Smooth muscle cell (in vitro differentiated cells): Measurements from ENCODE around the gene EPB41L4A. TPM values are rescaled to one million over a fixed set of nuclear protein-coding genes. Genes with fewer than 3 reads are reported as not detected.

Experiments
- DNase-seq: peaks from one replicate; lab custom pipeline; 2025; ENCODE audit not compliant: unreplicated experiment; lab: John Stamatoyannopoulos, UW
- H2AFZ ChIP-seq: fragments of 200-600 bp; sonication (generic); 2 replicates; pipeline ENCODE4 v1.6.0; 2016; ENCODE audit warnings: antibody characterized with exemption, low read depth, mild to moderate bottlenecking
- H3F3A ChIP-seq: fragments of 200-600 bp; sonication (generic); 2 replicates; pipeline ENCODE4 v1.6.0; 2017; ENCODE audit warnings: antibody characterized with exemption, low read depth
- H3K27ac ChIP-seq: fragments of 200-600 bp; sonication (generic); 2 replicates; pipeline ENCODE4 v1.5.1; 2016; ENCODE audit warnings: low read depth, mild to moderate bottlenecking
- H3K27me3 ChIP-seq: fragments of 200-600 bp; sonication (generic); 2 replicates; pipeline ENCODE4 v1.6.1; 2016; ENCODE audit warnings: low read depth, mild to moderate bottlenecking
- H3K36me3 ChIP-seq: fragments of 200-600 bp; sonication (generic); 2 replicates; pipeline ENCODE4 v1.5.1; 2016; ENCODE audit warnings: low read depth
- H3K4me1 ChIP-seq: fragments of 200-600 bp; sonication (generic); 2 replicates; pipeline ENCODE4 v1.5.1; 2016; ENCODE audit warnings: low read depth
- H3K4me2 ChIP-seq: fragments of 200-600 bp; sonication (generic); 2 replicates; pipeline ENCODE4 v1.6.0; 2016; ENCODE audit warnings: mild to moderate bottlenecking
- H3K4me3 ChIP-seq: fragments of 200-600 bp; sonication (generic); 2 replicates; pipeline ENCODE4 v1.5.1; 2016; ENCODE audit warnings: mild to moderate bottlenecking
- H3K79me2 ChIP-seq: fragments of 200-600 bp; sonication (generic); 2 replicates; pipeline ENCODE4 v1.6.0; 2016; ENCODE audit warnings: low read depth, mild to moderate bottlenecking
- H3K9ac ChIP-seq: fragments of 200-600 bp; sonication (generic); 2 replicates; pipeline ENCODE4 v1.6.0; 2016; ENCODE audit warnings: low read depth
- H3K9me3 ChIP-seq: fragments of 200-600 bp; sonication (generic); replicated peaks from 2 replicates; pipeline ENCODE4 v1.5.1; 2016; ENCODE audit warnings: low read depth
- H4K20me1 ChIP-seq: fragments of 200-600 bp; sonication (generic); 2 replicates; pipeline ENCODE4 v1.6.0; 2016; ENCODE audit warnings: low read depth
- WGBS: methylation state at CpG from one replicate; pipeline ENCODE4 v1.1.7; 2016; ENCODE audit warnings: low lambda C conversion rate; 5-methylcytosine and 5-hydroxymethylcytosine counted together
- polyA plus RNA-seq: library from polyadenylated mRNA; unstranded; fragments of >200 nt; fragmentation: Nextera tagmentation; extraction: Ambion mirVana; gene quantifications from 2 replicates; pipeline ENCODE4 v1.2.1, GENCODE V29; 2016
- total RNA-seq: library from RNA; depleted of rRNA; stranded (reverse); fragments of >200 nt; gene quantifications from 2 replicates; pipeline ENCODE4 v1.2.3, GENCODE V29; 2014
- TF ChIP-seq, protein P1 (sequence below): fragments of 200-600 bp; sonication (generic); IDR thresholded peaks from 2 replicates; pipeline ENCODE4 v1.5.1; 2017; ENCODE audit warnings: borderline replicate concordance, mild to moderate bottlenecking, antibody characterized with exemption; ENCODE audit not compliant: insufficient read depth, poor library complexity, severe bottlenecking

The EPB41L4A gene
- total and polyA plus RNA-seq, 2 experiments from 2014 or later: 2.9 to 8.9 TPM

DNA sequence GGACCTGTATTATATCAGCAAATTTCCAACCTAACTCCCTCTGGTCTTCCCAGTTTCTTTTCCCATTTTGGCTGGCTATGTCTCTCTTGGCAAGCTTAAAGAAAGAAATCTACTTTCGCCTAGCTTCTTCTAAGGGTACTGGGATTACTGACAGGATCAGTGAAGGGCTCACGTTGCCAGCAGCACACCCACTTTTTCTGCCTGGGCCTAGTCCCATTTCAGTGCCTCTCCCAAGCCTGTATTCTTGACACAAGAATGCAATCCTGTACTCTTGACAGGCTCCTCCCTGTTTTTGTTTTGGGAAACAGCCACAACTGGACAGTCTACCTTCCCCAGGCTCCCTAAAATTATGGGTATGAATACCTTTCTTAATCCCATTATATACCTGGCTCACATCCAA lies 170.5 kb downstream of the EPB41L4A start:
- Histone ChIP-seq H2AFZ (no peak overlapping the region), H3K27me3 (no peaks in the 10 kb centered on the region), H3K27ac (no peak overlapping the region), H3K79me2 (no peaks in the 10 kb centered on the region), H3K9ac (no peak overlapping the region), H4K20me1 (no peaks in the 10 kb centered on the region), H3K4me2 (no peak overlapping the region), H3K4me3 (no peak overlapping the region), H3F3A (no peaks in the 10 kb centered on the region), H3K9me3 (no peaks in the 10 kb centered on the region), H3K36me3 (no peaks in the 10 kb centered on the region), H3K4me1 (peaks cover 7% of the 10 kb centered on the region)
- 83% methylated on average over 2 of the region's 2 CpGs for WGBS
- TF ChIP-seq, protein P1, sequence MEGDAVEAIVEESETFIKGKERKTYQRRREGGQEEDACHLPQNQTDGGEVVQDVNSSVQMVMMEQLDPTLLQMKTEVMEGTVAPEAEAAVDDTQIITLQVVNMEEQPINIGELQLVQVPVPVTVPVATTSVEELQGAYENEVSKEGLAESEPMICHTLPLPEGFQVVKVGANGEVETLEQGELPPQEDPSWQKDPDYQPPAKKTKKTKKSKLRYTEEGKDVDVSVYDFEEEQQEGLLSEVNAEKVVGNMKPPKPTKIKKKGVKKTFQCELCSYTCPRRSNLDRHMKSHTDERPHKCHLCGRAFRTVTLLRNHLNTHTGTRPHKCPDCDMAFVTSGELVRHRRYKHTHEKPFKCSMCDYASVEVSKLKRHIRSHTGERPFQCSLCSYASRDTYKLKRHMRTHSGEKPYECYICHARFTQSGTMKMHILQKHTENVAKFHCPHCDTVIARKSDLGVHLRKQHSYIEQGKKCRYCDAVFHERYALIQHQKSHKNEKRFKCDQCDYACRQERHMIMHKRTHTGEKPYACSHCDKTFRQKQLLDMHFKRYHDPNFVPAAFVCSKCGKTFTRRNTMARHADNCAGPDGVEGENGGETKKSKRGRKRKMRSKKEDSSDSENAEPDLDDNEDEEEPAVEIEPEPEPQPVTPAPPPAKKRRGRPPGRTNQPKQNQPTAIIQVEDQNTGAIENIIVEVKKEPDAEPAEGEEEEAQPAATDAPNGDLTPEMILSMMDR: no peak
- DNase-seq: no peak

GRCh38 chr5:112247960-112248359 lies 171.1 kb downstream of the EPB41L4A start:
- Histone ChIP-seq H3F3A (no peaks in the 10 kb centered on the region), H3K4me3 (no peak overlapping the region), H3K36me3 (no peaks in the 10 kb centered on the region), H3K9ac (no peak overlapping the region), H3K4me2 (no peak overlapping the region), H4K20me1 (no peaks in the 10 kb centered on the region), H2AFZ (no peak overlapping the region), H3K9me3 (no peaks in the 10 kb centered on the region), H3K27ac (no peak overlapping the region), H3K4me1 (peaks cover 7% of the 10 kb centered on the region), H3K79me2 (no peaks in the 10 kb centered on the region), H3K27me3 (no peaks in the 10 kb centered on the region)
- TF ChIP-seq, protein P1: no peak
- no peak for DNase-seq

GRCh38 chr5:112245656-112246055 lies 173.4 kb downstream of the EPB41L4A start:
- H3K4me3 ChIP-seq: no peak overlapping the region
- H3K4me1 ChIP-seq: peaks cover 7% of the 10 kb centered on the region
- no peak overlapping the region for H3K27ac ChIP-seq
- no peaks in the 10 kb centered on the region for H4K20me1 ChIP-seq
- TF ChIP-seq, protein P1: no peak
- no peaks in the 10 kb centered on the region for H3K9me3 ChIP-seq
- H3K9ac ChIP-seq: no peak overlapping the region
- no peaks in the 10 kb centered on the region for H3K36me3 ChIP-seq
- DNase-seq: no peak
- 80% methylated on average over 5 of the region's 5 CpGs for WGBS
- no peak overlapping the region for H3K4me2 ChIP-seq
- no peaks in the 10 kb centered on the region for H3F3A ChIP-seq
- H3K79me2 ChIP-seq: no peaks in the 10 kb centered on the region
- H2AFZ ChIP-seq: no peak overlapping the region
- no peaks in the 10 kb centered on the region for H3K27me3 ChIP-seq

DNA sequence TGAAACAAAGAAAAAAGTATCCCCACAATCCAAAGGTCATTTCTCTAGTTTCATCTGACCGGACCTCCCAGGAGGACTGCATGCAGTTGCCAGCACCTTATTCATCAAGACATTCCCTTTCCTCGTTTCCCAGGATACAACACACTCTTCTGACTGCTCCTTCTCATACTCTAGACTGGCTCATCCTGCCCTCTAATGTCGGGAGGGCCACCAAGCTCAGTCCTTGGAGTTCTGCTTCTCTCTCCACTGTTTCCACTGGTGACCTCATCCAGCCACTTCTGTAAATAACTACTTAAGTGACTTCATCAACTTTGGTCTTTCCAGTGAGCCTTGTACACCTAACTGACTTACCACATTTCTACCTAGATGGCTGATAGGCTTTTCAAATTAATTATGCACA lies 179.1 kb downstream of the EPB41L4A start:
- Histone ChIP-seq H3K27ac (no peak overlapping the region), H2AFZ (no peak overlapping the region), H3K4me2 (no peak overlapping the region), H3K4me3 (no peak overlapping the region), H3K9me3 (no peaks in the 10 kb centered on the region), H3K79me2 (no peaks in the 10 kb centered on the region), H3K4me1 (peaks cover 11% of the 10 kb centered on the region), H3K9ac (no peak overlapping the region), H3F3A (no peaks in the 10 kb centered on the region), H3K36me3 (no peaks in the 10 kb centered on the region), H3K27me3 (no peaks in the 10 kb centered on the region), H4K20me1 (no peaks in the 10 kb centered on the region)
- no peak for DNase-seq
- WGBS: 72% methylated on average over 3 of the region's 3 CpGs
- TF ChIP-seq, protein P1: no peak
